GM04504 (cell line): ENCODE measurements around the gene GPR158.
"Not testable (repeated sequence)": the region's sequence is repeated elsewhere in the genome, so short reads cannot be mapped to it uniquely, and the experiment has no call there.

Experiments used
- DNase-seq: peaks from one replicate; pipeline ENCODE4 v3.0.0-alpha.2; 2012; ENCODE audit warnings: low read depth

Gene GPR158

GRCh38 chr10:25297466-25297865 is 122.7 kb downstream of the GPR158 start:
- DNase-seq, result no peak

GRCh38 chr10:25300073-25300472 is 125.3 kb downstream of the GPR158 start:
- DNase-seq, result no peak

GRCh38 chr10:25304606-25305005 is 129.8 kb downstream of the GPR158 start:
- DNase-seq, result no peak

- DNase-seq, result no peak
Observed at GRCh38 chr10:25306386-25306785, 131.6 kb downstream of the GPR158 start.

GRCh38 chr10:25308278-25308677 is 133.5 kb downstream of the GPR158 start:
- DNase-seq, result no peak

- not testable (repeated sequence) for DNase-seq
Observed at GRCh38 chr10:25317596-25318211, 142.9 kb downstream of the GPR158 start.

- DNase-seq, result no peak
Observed at GRCh38 chr10:25327273-25327672, 152.5 kb downstream of the GPR158 start.

- no peak for DNase-seq
Observed at GRCh38 chr10:25328361-25328760, 153.6 kb downstream of the GPR158 start.

- DNase-seq, result not testable (repeated sequence)
Observed at GRCh38 chr10:25329587-25329986, 154.8 kb downstream of the GPR158 start.

GRCh38 chr10:25334445-25334844 is 159.6 kb downstream of the GPR158 start:
- DNase-seq, result no peak

- DNase-seq, result no peak
Observed at GRCh38 chr10:25336330-25336729, 161.5 kb downstream of the GPR158 start.

- DNase-seq, result no peak
Observed at GRCh38 chr10:25338271-25338670, 163.5 kb downstream of the GPR158 start.

GRCh38 chr10:25339966-25340365 is 165.2 kb downstream of the GPR158 start:
- no peak for DNase-seq

- no peak for DNase-seq
Observed at GRCh38 chr10:25349520-25349919, 174.7 kb downstream of the GPR158 start.

- no peak for DNase-seq
Observed at GRCh38 chr10:25356609-25357008, 181.8 kb downstream of the GPR158 start.

- DNase-seq, result no peak
Observed at GRCh38 chr10:25357269-25357668, 182.5 kb downstream of the GPR158 start.

GRCh38 chr10:25382029-25382810 is 207.4 kb downstream of the GPR158 start:
- no peak for DNase-seq

- not testable (repeated sequence) for DNase-seq
Observed at GRCh38 chr10:25382901-25383300, 208.1 kb downstream of the GPR158 start.

GRCh38 chr10:25383686-25384085 is 208.9 kb downstream of the GPR158 start:
- DNase-seq, result no peak

GRCh38 chr10:25384618-25385017 is 209.8 kb downstream of the GPR158 start:
- no peak for DNase-seq

- no peak for DNase-seq
Observed at GRCh38 chr10:25388188-25388861, 213.5 kb downstream of the GPR158 start.

GRCh38 chr10:25388862-25389206 is 214.0 kb downstream of the GPR158 start:
- no peak for DNase-seq

GRCh38 chr10:25390733-25391132 is 215.9 kb downstream of the GPR158 start:
- no peak for DNase-seq
